GM21423 (cell line): ENCODE data around the gene CPN2.

Experiments
- ATAC-seq: cut with Tn5 transposase; IDR thresholded peaks from one replicate; pipeline ENCODE4 v1.9.1; 2021; ENCODE audit warnings: mild to moderate bottlenecking, moderate library complexity; ENCODE audit not compliant: unreplicated experiment

Gene CPN2

GRCh38 chr3:194381460-194381875 lies 30.3 kb upstream of the CPN2 start:
- no peak for ATAC-seq

DNA sequence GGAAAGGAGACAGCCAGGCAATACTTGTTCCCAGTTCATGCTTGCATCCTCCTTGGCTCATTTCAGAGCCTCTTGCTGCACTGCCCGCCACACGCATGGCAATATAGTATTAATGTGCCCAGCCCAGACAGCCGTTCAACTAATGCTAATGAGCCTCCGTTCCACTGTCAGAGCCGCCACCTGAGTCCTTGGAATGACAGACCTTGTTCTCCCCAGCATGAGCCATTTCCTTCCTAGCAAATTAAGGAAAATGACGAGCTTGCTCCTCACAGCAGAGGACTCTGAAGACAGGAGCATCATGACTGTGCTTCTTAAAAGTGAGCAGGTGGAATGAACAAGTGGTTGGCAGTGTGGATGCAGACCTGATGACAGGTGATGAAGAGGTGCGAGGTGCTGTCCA lies 29.2 kb upstream of the CPN2 start:
- no peak for ATAC-seq

GRCh38 chr3:194379651-194380050 lies 28.5 kb upstream of the CPN2 start:
- ATAC-seq: no peak

DNA sequence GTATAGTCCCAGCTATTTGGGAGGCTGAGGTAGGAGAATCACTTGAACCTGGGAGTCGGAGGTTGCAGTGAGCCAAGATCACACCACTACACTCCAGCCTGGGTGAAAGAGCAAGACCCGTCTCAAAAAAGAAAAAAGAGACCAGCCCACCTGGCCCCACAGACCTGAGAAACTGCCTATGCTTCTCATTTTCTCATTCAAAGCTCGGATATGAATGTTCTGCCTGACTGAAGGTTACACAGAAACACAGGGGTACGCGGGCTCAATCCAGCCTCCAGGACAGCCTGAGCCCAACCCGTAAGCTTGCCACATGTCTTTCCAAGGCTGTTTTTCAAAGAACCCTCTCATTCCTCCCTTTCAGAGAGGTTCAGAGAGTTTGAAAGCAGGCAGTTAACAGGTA lies 28.1 kb upstream of the CPN2 start:
- no peak for ATAC-seq

- ATAC-seq: no peak
Observed at GRCh38 chr3:194377708-194378107, 26.6 kb upstream of the CPN2 start.

GRCh38 chr3:194376241-194376560 lies 25.1 kb upstream of the CPN2 start:
- ATAC-seq: no peak

GRCh38 chr3:194375473-194376240 lies 24.5 kb upstream of the CPN2 start:
- no peak for ATAC-seq

DNA sequence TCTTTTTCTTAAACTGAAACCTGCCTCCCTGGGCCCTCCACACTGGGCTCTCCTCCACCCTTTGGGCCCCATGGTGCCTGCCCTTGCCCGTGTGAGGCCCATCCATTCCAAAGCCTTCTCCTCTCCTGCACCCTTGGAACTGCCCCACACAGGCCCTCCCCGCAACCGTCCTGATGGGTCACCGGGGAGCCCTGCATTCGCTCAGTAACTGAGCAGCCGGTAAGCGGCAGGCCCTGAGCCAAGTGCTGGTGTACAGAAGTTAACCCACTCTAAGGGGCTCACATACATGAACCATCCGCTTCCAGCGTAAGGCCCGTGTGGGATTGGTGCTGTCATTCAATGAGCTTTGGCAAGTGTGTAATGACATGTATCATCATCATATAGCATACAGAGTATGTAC lies 23.8 kb upstream of the CPN2 start:
- ATAC-seq: no peak

DNA sequence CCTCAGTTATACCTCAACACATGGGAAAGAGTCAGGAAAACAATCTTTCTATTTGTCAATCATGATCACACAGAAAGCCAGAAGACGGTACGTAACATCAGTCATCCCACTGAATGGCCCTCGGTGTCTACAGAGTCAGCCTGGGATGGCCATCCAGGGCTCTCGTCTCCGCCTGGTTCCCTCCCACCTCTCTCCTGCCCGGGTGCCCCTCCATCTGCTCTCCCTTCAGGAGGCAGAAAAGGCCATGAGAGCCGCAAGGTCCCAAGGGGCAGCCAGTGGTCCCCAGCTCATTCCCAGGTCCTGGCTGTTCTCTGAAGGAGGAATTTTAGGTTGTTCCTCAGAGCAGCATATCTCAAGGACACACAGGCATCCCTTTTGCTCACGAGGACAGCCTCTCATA lies 22.8 kb upstream of the CPN2 start:
- ATAC-seq: no peak

GRCh38 chr3:194373028-194373427 lies 21.9 kb upstream of the CPN2 start:
- no peak for ATAC-seq

DNA sequence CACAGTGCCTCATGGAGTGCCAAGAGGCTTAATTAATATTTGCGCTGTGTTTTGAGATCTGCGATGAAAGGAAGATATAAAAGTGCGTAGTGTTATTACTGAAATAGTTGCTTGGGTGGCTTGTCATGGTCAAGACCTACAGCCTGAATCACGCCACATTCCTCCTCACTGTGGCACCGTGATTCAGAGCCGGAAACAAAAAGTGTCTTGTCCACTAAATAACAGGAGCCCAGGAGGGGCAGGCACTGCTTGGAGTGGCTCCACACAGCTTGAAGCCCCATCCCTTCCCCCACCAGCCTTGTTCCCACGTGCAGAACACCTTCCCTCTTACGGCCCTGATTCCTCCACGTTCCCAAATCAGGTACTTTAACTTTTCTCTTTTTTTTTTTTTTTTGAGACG lies 19.6 kb upstream of the CPN2 start:
- ATAC-seq: no peak

GRCh38 chr3:194369522-194370279 lies 18.6 kb upstream of the CPN2 start, which contains the start of gene LRRC15:
Gene LRRC15 (minus strand): TSS chr3:194369743. CDS start chr3:194361043, 8,700 bp downstream.
- no peak for ATAC-seq

- ATAC-seq: no peak
Observed at GRCh38 chr3:194368918-194369317, 17.8 kb upstream of the CPN2 start.

- ATAC-seq: no peak
Observed at GRCh38 chr3:194367992-194368841, 17.1 kb upstream of the CPN2 start.

DNA sequence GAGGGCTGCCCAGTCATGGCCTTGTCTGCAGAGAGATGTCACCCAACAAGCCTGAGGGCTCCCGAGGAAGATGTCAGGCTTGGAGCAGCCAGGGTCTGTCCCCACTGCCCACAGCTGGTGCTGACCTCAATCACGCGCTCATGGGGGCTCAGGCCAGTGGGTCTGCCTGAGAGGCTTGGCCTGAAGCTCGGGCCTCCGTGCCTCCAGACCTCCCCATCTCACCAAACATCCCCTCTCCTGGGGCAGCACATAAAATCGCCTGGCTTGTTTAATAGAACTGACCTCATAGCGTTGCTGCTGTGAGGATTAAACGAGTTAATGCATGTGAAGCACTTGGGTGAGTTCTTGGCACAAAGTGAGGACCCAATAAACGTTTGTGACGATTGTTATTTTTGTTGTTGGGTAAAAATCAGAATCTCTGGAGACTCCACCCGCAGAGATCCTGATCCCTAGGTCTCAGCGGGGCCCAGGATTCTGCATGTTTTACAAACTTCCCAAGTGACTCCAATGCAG lies 14.9 kb upstream of the CPN2 start:
- ATAC-seq: no peak

GRCh38 chr3:194365526-194365925 lies 14.4 kb upstream of the CPN2 start:
- no peak for ATAC-seq

GRCh38 chr3:194364652-194365434 lies 13.7 kb upstream of the CPN2 start:
- ATAC-seq: no peak

DNA sequence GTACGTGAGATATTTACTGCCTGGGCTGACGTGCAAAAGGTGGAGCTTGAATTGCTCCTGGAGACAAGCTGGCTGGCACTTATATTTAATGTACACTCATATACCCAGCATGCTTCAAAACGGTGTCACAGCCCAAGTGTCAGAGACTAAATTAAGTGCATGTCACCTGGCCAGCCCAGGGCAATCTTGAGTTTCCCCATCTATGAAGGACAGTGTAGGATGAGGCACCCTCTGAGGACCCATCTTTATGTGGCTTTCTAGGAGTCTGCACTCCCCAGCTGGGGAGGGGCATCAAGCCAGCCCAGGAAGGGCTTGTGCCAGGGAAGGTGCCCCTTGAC lies 13.2 kb upstream of the CPN2 start:
- ATAC-seq: no peak

DNA sequence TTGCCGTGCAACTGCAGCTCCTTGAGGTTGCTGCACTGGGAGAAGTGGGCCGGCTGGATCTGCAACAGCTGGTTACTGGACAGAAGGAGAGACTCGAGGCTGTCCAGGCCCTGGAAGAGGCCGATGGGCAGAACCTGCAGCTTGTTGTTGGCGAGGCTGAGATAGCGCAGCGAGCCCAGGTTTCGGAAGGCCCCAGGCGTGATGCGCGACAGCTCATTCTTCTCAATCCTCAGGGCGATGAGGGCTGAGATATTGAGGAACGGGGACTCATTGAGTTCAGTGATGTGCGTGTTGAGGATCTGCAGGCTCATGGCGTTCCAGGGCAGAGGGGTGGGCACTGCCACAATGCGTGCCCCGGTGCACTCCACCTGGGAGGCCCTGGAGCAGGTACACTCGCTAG lies 9.4 kb upstream of the CPN2 start:
- no peak for ATAC-seq

GRCh38 chr3:194357681-194358080 lies 6.6 kb upstream of the CPN2 start:
- no peak for ATAC-seq

- no peak for ATAC-seq
Observed at GRCh38 chr3:194355379-194355778, 4.3 kb upstream of the CPN2 start.
